D721Med (cell line): ENCODE data around the gene PCSK2.

ENCODE experiments used
- DNase-seq: peaks from one replicate; pipeline ENCODE4 v3.0.0; 2011; ENCODE audit warnings: low spot score; ENCODE audit not compliant: insufficient read length
- FAIRE-seq: peaks from 2 replicates; lab custom pipeline; 2011; peaks lifted over from hg19 to GRCh38; lab: Jason Lieb, UNC
- TF ChIP-seq, protein P1 (sequence below): IDR thresholded peaks from 2 replicates; pipeline ENCODE4 v1.5.1; 2012; ENCODE audit warnings: mild to moderate bottlenecking, control low read depth; ENCODE audit not compliant: insufficient read depth; ENCODE audit errors: missing control alignments

The PCSK2 gene

DNA sequence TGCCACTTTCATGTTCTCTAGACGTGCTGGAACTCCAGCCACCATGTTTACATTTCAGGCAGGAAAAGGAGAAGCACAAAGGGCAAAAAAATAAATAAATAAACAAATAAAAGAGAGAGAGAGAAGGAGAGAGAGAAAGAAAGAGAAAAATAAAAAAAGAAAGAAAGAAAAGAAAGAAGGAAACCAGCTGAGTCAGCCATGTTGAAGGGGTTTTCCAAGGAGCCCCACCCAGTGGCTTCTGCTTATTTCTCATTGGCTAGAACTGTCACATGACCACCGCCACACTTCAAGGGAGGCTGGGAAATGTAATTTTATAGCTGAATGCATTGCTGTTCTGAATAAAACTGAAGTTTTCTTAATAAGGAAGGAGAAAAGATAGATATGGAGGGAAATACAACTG is 233.3 kb downstream of the PCSK2 start:
- DNase-seq (no peak), FAIRE-seq (no peak)
- TF ChIP-seq, protein P1, sequence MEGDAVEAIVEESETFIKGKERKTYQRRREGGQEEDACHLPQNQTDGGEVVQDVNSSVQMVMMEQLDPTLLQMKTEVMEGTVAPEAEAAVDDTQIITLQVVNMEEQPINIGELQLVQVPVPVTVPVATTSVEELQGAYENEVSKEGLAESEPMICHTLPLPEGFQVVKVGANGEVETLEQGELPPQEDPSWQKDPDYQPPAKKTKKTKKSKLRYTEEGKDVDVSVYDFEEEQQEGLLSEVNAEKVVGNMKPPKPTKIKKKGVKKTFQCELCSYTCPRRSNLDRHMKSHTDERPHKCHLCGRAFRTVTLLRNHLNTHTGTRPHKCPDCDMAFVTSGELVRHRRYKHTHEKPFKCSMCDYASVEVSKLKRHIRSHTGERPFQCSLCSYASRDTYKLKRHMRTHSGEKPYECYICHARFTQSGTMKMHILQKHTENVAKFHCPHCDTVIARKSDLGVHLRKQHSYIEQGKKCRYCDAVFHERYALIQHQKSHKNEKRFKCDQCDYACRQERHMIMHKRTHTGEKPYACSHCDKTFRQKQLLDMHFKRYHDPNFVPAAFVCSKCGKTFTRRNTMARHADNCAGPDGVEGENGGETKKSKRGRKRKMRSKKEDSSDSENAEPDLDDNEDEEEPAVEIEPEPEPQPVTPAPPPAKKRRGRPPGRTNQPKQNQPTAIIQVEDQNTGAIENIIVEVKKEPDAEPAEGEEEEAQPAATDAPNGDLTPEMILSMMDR: no peak

DNA sequence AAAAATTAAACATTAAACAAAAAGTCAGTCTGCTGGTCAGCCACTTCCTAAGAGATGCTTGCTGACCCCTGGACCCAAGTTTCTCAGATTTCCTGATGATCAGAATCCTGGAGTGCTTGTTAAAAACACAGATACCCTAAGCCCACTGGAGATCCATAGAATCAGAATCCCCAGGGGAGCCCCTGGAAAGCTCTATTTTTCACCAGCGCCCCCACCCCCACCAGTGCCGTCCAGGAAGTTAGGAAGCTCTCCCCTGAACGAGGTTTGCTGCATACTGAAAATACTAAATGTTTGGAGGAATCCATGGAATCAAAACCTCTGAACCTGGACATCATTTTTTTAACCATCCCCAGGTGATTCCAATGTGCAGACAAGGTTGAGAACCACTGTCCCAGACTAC is 235.1 kb downstream of the PCSK2 start:
- FAIRE-seq: no peak
- no peak for DNase-seq
- TF ChIP-seq, protein P1: no peak

DNA sequence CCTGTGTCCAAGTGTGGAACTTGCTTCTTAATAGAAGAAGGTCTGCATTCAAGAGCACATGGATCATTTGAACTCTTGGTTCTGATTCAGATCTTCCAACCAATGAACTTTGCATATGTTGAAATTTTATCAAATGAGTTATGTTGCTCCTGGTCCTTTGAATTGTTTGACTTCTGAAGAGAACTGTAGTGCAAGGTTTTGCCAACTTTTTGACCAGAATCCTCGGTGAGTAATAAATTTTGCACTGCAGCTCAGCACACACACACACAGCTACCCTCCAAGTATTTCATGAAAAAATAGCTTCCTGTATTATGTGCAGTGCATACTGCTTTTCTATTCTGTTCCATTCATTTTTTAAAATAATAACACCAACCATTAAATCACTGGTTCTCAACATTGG is 236.9 kb downstream of the PCSK2 start:
- FAIRE-seq: no peak
- DNase-seq: no peak
- TF ChIP-seq, protein P1: no peak

DNA sequence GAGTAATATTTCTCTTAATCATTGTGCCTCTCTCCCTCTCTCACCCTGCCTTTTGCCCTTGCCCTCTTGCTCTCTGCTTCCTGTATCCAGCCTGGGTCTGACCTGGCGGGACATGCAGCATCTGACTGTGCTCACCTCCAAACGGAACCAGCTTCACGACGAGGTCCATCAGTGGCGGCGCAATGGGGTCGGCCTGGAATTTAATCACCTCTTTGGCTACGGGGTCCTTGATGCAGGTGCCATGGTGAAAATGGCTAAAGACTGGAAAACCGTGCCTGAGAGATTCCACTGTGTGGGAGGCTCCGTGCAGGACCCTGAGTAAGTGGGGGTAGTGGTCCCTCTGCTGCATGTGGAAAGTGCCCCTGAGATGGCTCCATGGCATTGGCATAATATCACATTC is 238.4 kb downstream of the PCSK2 start:
- no peak for FAIRE-seq
- TF ChIP-seq, protein P1: no peak
- no peak for DNase-seq

DNA sequence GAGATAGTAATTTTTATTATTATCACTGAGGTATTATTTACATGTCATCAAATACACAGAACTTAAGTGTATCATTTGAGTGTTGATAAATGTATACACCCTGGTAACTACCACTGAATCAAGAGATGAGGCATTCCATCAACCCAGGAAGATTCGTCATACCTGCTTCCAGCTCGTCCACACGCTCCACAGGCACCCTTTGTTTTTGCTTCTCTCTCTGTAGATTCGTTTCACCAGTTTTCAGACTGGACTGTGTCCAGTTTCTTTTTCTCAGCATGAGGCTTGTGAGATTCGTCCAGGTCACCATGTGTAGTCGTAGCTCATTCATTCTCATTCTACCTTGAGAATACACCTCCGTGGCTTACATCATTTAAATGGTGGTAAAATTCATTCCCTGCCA is 239.8 kb downstream of the PCSK2 start:
- TF ChIP-seq, protein P1: no peak
- DNase-seq: no peak
- FAIRE-seq: no peak

DNA sequence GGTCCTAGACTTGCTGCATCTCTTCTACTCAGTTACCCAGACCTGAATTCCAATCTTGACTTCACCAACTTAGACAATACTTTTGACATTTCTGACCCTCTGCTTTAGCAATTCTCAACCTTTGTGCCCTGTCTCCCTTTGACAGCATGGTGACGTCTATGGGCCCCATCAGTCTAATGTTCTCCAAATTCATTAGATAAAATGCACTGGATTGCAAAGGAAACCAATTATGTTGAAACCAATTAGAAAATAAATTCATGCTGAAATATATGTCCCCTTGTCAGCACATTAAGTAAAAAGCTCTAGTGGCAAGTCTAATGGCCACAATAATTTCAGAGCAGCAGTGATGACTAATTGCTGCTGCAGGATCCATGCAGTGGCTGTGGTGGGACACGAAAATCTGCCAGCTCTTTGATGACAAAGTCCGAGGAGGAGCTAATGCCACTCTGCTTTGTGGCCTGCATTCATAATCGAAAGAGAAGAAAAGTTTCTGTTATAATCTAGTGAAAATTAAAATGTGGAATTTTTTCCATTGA is 240.3 kb downstream of the PCSK2 start:
- DNase-seq (no peak), FAIRE-seq (no peak)
- TF ChIP-seq, protein P1: no peak

DNA sequence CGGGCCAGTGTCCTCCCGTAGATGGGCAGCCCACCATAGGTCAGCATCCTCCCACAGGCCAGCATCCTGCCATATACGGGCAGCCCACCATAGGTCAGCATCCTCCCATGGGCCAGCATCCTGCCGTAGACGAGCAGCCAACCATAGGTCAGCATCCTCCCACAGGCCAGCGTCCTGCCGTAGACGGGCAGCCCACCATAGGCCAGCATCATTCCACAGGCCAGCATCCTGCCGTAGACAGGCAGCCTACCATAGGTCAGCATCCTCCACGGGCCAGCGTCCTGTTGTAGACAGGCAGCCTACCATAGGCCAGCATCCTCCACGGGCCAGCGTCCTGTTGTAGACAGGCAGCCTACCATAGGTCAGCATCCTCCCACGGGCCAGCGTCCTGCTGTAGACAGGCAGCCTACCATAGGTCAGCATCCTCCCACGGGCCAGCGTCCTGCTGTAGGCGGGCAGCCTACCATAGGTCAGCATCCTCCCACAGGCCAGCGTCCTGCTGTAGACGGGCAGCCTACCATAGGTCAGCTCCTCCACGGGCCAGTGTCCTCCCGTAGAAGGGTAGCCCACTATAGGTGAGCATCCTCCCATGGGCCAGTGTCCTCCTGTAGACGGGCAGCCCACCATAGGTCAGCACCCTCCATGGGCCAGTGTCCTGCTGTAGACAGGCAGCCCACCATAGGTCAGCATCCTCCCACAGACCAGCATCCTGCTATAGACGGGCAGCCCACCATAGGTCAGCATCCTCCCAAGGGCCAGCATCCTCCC is 241.4 kb downstream of the PCSK2 start:
- no peak for DNase-seq
- TF ChIP-seq, protein P1: no peak
- FAIRE-seq: no peak
